Stomach smooth muscle (tissue), 2 donors: ENCODE results near the gene PXMP4.

Source experiments
- H3K27ac ChIP-seq: one replicate; pipeline ENCODE4 v1.7.0; 2013; ENCODE audit warnings: mild to moderate bottlenecking, low read length, inconsistent platforms
- H3K27me3 ChIP-seq, 2 donors: one replicate each; pipeline ENCODE4 v1.7.0; 2013; ENCODE audit warnings: low read length in 2 of 2; ENCODE audit not compliant: insufficient read depth in 2 of 2, control insufficient read depth in 1 of 2
- H3K36me3 ChIP-seq, 2 donors: one replicate each; pipeline ENCODE4 v1.7.0; 2013; ENCODE audit warnings: low read length in 2 of 2; ENCODE audit not compliant: control insufficient read depth in 2 of 2, insufficient read depth in 2 of 2
- H3K4me1 ChIP-seq: one replicate; pipeline ENCODE4 v1.7.0; 2013; ENCODE audit warnings: low read length; ENCODE audit not compliant: control insufficient read depth, insufficient read depth
- H3K4me3 ChIP-seq, 2 donors: one replicate each; pipeline ENCODE4 v1.7.0; 2013; ENCODE audit warnings: low read length in 2 of 2
- H3K9ac ChIP-seq, 2 donors: one replicate each; pipeline ENCODE4 v1.7.0; 2013; ENCODE audit warnings: low read length in 2 of 2, mild to moderate bottlenecking in 1 of 2
- H3K9me3 ChIP-seq, 2 donors: one replicate each; pipeline ENCODE4 v1.7.0; 2013; ENCODE audit warnings: low read length in 2 of 2; ENCODE audit not compliant: control insufficient read depth in 2 of 2
- donor health status: healthy.
- donor health status: Pancreatic carcinoma.

Gene PXMP4

DNA sequence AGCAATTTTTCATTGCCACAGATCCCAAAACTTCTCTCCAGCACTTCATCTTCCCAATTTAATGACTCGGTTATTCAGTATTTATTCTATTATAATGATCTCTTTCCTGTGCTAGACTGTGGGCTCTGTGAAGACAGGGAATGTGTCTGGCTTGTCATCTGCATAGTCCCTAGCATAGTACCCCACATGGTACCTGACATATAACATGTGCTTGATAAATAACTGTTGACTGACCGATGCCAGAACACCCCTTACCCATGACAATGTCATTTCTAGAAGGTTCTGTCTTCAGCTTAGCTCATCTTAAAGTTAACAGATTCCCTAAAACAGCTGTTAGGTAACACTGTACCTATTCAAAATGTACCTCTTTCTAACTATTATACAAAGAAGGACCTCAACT is 3.6 kb downstream of the PXMP4 start:
- Histone ChIP-seq H3K27ac (no peak overlapping the region), H3K4me3 (no peak overlapping the region), H3K4me1 (peaks cover 12% of the 10 kb centered on the region), H3K9me3 (no peaks in the 10 kb centered on the region), H3K27me3 (no peaks in the 10 kb centered on the region), H3K9ac (no peak overlapping the region), H3K36me3 (peaks cover 15 to 19% of the 10 kb centered on the region in 2 donors)

DNA sequence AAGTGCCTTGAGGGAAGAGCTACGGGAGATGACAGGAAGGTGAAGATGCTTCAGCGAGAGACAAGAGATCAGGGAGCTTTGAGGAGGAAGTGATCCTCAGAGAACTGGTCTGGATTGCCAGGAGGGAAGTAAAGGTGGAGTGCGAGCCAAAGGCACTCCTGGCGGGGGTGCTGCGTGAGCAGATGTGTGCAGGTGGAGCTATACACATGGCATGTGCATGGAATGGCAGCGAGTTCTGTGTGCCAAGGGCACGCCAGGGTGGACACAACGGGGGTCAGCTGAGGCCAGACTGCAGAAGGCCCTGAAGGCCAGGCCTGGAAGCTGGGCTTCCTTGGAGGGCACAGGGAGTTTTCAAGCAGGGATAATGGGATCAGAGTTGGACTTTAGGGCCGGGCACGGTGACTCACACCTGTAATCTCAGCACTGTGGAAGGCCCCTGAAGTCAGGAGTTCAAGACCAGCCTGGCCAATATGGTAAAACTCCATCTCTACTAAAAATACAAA is 6.2 kb downstream of the PXMP4 start:
- Histone ChIP-seq H3K9me3 (no peaks in the 10 kb centered on the region), H3K9ac (no peak overlapping the region), H3K4me1 (peaks cover under 1% of the 10 kb centered on the region), H3K27ac (no peak overlapping the region), H3K4me3 (no peak overlapping the region), H3K27me3 (no peaks in the 10 kb centered on the region), H3K36me3 (peaks cover 20 to 30% of the 10 kb centered on the region in 2 donors)

DNA sequence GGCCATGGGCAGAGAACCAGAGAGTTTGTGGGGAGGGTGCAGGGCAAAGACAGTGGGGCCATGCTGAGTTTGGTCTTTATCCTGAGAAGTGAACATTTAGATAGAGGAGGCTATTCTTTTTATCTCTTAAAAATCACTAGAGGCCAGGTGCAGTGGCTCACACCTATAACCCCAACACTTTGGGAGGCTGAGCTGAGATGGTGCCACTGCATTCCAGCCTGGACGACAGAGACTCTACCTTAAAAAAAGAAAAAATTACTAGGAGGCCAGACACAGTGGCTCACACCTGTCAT is 8.7 kb downstream of the PXMP4 start:
- no peak overlapping the region for H3K27ac ChIP-seq
- H3K36me3 ChIP-seq, result peaks cover 27 to 38% of the 10 kb centered on the region in 2 donors
- no peaks in the 10 kb centered on the region for H3K27me3 ChIP-seq
- no peaks in the 10 kb centered on the region for H3K4me1 ChIP-seq
- H3K4me3 ChIP-seq, result no peak overlapping the region
- no peak overlapping the region for H3K9ac ChIP-seq
- H3K9me3 ChIP-seq, result no peaks in the 10 kb centered on the region

DNA sequence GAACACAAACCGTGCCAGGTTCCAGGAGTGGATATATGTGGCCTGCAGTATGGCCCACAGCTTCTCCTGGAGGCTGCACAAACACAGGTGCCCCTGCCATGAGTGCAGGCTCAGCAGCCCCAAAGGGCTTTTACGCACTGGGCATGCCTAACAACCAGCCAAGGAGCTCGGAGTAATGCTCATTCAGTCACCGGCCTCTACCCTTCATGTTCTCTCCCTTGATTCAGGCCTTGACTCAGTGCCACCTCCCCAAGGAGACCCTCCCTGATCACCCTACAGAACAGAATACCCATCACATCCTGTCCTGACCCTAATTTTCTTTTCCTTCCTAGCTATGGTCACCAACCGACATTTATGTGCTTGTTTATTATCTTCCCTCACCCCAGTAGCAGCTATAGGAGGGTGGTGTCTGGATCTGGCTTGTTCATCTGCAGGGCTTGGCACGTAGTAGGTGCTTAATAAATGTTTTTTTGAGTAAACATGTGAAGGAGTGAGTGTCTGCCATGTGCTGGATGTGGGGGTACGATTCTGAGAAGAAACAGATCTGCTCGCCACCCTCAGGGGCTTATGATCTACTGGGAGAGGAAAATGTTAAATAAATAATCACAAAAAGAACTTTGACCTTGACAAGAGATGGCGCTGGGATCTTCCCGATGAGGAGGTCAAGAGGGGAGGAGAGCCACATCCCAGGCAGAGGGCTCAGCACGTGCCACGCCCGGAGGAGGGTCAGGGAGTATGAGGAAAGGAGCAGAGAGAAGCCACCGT is 9.2 kb downstream of the PXMP4 start:
- Histone ChIP-seq H3K27me3 (no peaks in the 10 kb centered on the region), H3K4me1 (no peaks in the 10 kb centered on the region), H3K9me3 (no peaks in the 10 kb centered on the region), H3K9ac (no peak overlapping the region), H3K27ac (no peak overlapping the region), H3K4me3 (no peak overlapping the region), H3K36me3 (peaks cover 27 to 38% of the 10 kb centered on the region in 2 donors)

DNA sequence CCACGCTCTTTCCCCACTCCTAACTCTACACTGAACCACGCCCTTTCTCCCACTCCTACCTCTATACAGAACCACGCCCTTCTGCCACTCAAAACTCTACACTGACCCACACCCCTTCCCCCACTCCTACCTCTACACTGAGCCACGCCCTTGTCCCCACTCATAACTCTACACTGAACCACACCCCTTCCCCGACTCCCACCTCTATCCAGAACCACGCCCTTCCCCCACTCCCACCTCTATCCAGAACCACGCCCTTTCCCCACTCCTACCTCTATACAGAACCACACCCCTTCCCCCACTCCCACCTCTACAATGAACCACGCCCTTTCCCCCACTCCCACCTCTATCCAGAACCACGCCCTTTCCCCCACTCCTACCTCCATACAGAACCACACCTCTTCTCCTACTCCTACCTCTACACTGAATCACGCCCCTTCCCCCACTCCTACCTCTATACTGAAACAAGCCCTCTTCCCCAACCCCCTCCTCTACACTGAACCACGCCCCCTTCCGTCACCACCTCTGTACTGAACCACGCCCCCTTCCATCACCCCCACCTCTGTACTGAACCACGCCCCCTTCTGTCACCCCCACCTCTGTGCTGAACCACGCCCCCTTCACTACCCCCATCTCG is 10.1 kb downstream of the PXMP4 start:
- Histone ChIP-seq H3K36me3 (peaks cover 27 to 38% of the 10 kb centered on the region in 2 donors), H3K27me3 (no peaks in the 10 kb centered on the region), H3K9ac (no peak overlapping the region), H3K4me1 (no peaks in the 10 kb centered on the region), H3K9me3 (no peaks in the 10 kb centered on the region), H3K27ac (no peak overlapping the region), H3K4me3 (no peak overlapping the region)

DNA sequence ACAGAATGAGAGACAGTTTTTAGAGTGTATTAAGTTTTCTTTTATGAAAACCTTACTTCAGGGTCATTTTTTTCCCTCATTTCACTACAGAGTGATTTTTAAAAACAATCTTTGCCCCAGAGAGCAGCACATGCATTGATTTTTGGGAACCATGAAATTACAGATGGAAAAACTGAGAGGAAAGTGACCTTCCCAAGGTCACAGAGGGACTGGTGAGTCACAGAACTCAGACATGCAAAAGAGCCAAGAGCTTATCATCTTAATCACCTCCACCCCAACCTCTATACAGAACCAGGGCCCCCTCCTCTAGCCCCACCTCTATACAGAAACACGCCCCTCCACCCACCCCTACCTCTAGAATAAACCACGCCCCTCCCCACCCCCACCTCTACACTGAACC is 10.7 kb downstream of the PXMP4 start:
- Histone ChIP-seq H3K36me3 (peaks cover 27 to 35% of the 10 kb centered on the region in 2 donors), H3K27ac (no peak overlapping the region), H3K9ac (no peak overlapping the region), H3K4me3 (no peak overlapping the region), H3K9me3 (no peaks in the 10 kb centered on the region), H3K4me1 (no peaks in the 10 kb centered on the region), H3K27me3 (no peaks in the 10 kb centered on the region)

DNA sequence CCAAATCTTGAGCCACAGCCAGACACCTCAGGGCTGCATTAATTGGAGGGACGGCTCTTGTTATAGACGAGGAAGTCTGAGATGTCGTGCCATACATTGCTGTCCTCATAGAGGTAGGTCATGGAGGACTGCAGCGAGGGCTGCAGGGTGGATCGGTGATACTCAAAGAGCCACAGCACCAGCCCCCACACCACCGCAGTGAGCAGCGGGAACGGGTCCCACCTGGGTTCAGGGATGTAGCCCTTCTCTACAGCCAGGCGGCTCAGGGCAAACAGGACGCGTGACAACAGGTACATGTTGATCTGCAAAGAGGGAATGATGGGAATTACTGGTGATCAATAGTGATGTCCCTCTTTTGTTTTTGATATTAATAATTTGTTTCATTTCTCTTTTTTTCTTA is 12.4 kb downstream of the PXMP4 start:
- Histone ChIP-seq H3K9ac (no peak overlapping the region), H3K36me3 (peaks cover 17 to 23% of the 10 kb centered on the region in 2 donors), H3K4me3 (no peak overlapping the region), H3K27ac (no peak overlapping the region), H3K9me3 (no peaks in the 10 kb centered on the region), H3K4me1 (peaks cover 7% of the 10 kb centered on the region), H3K27me3 (no peaks in the 10 kb centered on the region)

DNA sequence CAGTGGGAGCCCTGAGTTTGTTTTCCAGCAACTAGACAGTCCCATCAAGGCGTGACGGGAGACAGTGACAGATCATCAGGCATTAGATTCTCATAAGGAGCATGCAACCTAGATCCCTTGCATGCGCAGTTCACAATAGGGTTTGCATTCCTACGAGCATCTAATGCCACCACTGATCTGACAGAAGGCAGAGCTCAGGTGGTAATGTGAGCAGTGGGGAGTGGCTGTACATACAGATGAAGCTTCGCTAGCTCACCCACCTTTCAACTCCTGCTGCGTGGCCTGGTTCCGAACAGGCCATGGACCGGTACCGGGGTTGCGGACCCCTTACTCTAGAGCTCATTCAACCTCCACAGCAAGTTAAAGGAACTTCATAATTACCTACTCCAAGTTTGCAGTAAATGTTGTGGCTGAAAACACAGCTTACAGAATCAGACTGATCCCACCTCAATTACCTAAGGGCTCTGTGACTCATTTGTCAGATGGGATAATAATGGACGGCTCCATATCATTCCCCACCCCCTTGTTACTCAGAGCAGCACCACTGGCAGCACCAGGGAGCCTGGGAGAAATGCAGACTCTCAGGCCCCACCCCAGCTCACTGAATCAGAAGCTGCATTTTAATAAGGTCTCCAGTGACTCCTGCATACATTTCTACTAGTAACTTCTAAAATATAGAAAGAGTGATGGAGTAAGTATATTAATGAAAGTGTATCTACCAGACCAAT is 15.7 kb downstream of the PXMP4 start:
- no peaks in the 10 kb centered on the region for H3K27me3 ChIP-seq
- no peak overlapping the region for H3K4me3 ChIP-seq
- no peaks in the 10 kb centered on the region for H3K9me3 ChIP-seq
- peaks cover 7 to 9% of the 10 kb centered on the region in 2 donors for H3K36me3 ChIP-seq
- no peak overlapping the region for H3K27ac ChIP-seq
- no peak overlapping the region for H3K9ac ChIP-seq
- H3K4me1 ChIP-seq, result peaks cover 7% of the 10 kb centered on the region

DNA sequence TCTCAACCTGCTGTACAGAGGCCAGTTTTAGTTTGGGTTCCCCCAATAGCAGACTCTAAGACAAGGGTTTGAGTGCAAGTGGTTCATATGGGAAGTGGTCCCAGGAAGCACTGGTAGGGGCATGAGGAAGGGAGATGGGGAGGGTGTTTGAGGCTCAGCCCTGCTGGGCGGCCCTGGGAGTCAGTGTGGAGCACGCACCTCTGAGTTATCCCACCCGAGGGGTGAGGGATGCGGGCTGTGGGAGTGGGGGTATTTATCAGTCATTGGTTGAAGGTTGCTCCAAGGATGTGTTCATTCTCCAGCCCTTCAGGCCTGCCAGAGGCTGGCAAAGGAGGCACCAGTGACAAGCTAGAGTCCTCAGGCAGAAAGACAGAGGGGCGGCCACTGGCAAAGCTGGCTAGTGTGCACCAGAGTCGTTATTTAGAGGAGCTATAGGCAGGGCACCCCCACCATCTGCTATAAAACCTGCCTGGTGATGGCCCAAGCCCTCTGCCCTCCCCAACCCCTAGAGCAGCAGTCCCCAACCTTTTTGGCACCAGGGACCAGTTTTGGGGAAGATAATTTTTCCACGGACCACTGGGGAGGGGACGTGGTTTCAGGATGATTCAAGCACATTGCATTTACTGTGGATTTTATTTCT is 16.5 kb downstream of the PXMP4 start:
- Histone ChIP-seq H3K9me3 (no peaks in the 10 kb centered on the region), H3K9ac (no peak overlapping the region), H3K36me3 (peaks cover 7 to 9% of the 10 kb centered on the region in 2 donors), H3K4me1 (peaks cover 7% of the 10 kb centered on the region), H3K4me3 (no peak overlapping the region), H3K27ac (no peak overlapping the region), H3K27me3 (no peaks in the 10 kb centered on the region)

DNA sequence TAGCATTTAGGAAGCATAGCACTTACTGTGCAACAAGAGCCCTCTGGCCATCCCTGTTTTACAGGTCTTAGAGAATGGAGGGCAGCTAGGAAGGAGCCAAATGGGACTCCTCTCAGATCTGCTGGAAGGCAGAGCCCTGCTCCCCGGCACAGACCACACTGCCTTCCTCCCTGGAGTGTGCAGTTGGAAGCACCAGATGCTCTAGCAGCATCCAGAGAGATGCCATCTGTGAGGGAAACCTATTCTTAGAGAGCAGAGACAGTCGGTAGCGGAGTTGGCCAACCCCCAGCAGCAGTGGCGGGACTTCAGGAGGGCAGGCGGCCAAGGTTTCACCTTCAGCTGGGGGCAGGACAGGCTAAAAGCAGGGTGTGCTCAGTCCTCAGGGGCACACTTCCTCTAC is 17.2 kb downstream of the PXMP4 start:
- no peak overlapping the region for H3K4me3 ChIP-seq
- no peaks in the 10 kb centered on the region for H3K9me3 ChIP-seq
- peaks cover 7% of the 10 kb centered on the region for H3K4me1 ChIP-seq
- peak overlapping the region in 1 of 2 donors; percentile 13 for H3K9ac ChIP-seq
- no peaks in the 10 kb centered on the region for H3K27me3 ChIP-seq
- peaks cover 7 to 9% of the 10 kb centered on the region in 2 donors for H3K36me3 ChIP-seq
- H3K27ac ChIP-seq, result no peak overlapping the region
